GM23338 (cell line): ENCODE measurements around the gene ZNF394. TPM values are rescaled to one million over a fixed set of nuclear protein-coding genes. Genes with fewer than 3 reads are reported as not detected.

Experiments
- ATAC-seq: fragments of 200-7000 bp; cut with Tn5 transposase; 3 replicates; pipeline ENCODE4 v1.9.1; 2020
- DNase-seq: peaks from one replicate; pipeline ENCODE4 v3.0.0-alpha.2; 2015; ENCODE audit warnings: low spot score
- H2AFZ ChIP-seq: fragments of 200-600 bp; sonication (generic); 2 replicates; pipeline ENCODE4 v1.8.0; 2016; ENCODE audit warnings: antibody characterized with exemption, mild to moderate bottlenecking, moderate library complexity
- H3F3A ChIP-seq: fragments of 200-600 bp; sonication (generic); replicated peaks from 2 replicates; pipeline ENCODE4 v1.8.0; 2017; ENCODE audit warnings: antibody characterized with exemption, mixed run types, low read depth
- H3K27ac ChIP-seq: fragments of 200-600 bp; sonication (generic); 2 replicates; pipeline ENCODE4 v1.6.1; 2016; ENCODE audit warnings: low read depth
- H3K27me3 ChIP-seq: fragments of 200-600 bp; sonication (generic); 2 replicates; pipeline ENCODE4 v1.8.0; 2016; ENCODE audit warnings: mild to moderate bottlenecking, mixed run types, moderate library complexity; ENCODE audit not compliant: insufficient read depth
- H3K36me3 ChIP-seq: fragments of 200-600 bp; sonication (generic); 2 replicates; pipeline ENCODE4 v1.8.0; 2016; ENCODE audit warnings: mild to moderate bottlenecking; ENCODE audit not compliant: insufficient read depth
- H3K4me1 ChIP-seq: fragments of 200-600 bp; sonication (generic); 2 replicates; pipeline ENCODE4 v1.8.0; 2016; ENCODE audit warnings: mild to moderate bottlenecking, moderate library complexity; ENCODE audit not compliant: insufficient read depth
- H3K4me2 ChIP-seq: fragments of 200-600 bp; sonication (generic); 2 replicates; pipeline ENCODE4 v1.7.1; 2017; ENCODE audit warnings: mixed run types
- H3K4me3 ChIP-seq: fragments of 200-600 bp; sonication (generic); 2 replicates; pipeline ENCODE4 v1.6.1; 2016; ENCODE audit warnings: mixed run types
- H3K79me2 ChIP-seq: fragments of 200-600 bp; sonication (generic); replicated peaks from 2 replicates; pipeline ENCODE4 v1.8.0; 2017; ENCODE audit warnings: mild to moderate bottlenecking; ENCODE audit not compliant: insufficient read depth
- H3K9me2 ChIP-seq: fragments of 200-600 bp; sonication (generic); 2 replicates; pipeline ENCODE4 v1.8.0; 2017; ENCODE audit not compliant: insufficient read depth
- H4K20me1 ChIP-seq: fragments of 200-600 bp; sonication (generic); replicated peaks from 2 replicates; pipeline ENCODE4 v1.8.0; 2017; ENCODE audit warnings: mild to moderate bottlenecking; ENCODE audit not compliant: insufficient read depth
- H3K27ac Mint-ChIP-seq: 2 replicates; pipeline ENCODE4 v1.8.0; 2020; ENCODE audit warnings: inconsistent platforms, mild to moderate bottlenecking, moderate library complexity, mixed read lengths
- H3K27me3 Mint-ChIP-seq: 3 replicates; pipeline ENCODE4 v1.8.0; 2022; ENCODE audit warnings: low read depth, mild to moderate bottlenecking, moderate library complexity, mixed read lengths, inconsistent platforms; ENCODE audit not compliant: insufficient read depth, poor library complexity
- H3K36me3 Mint-ChIP-seq: 3 replicates; pipeline ENCODE4 v1.8.0; 2021; ENCODE audit warnings: low read depth, mild to moderate bottlenecking, inconsistent platforms, moderate library complexity, mixed read lengths
- H3K4me1 Mint-ChIP-seq: 3 replicates; pipeline ENCODE4 v1.8.0; 2020; ENCODE audit warnings: mild to moderate bottlenecking, inconsistent platforms, mixed read lengths
- H3K4me3 Mint-ChIP-seq: 3 replicates; pipeline ENCODE4 v1.8.0; 2021; ENCODE audit warnings: moderate library complexity, mild to moderate bottlenecking, inconsistent platforms, mixed read lengths
- H3K9me3 Mint-ChIP-seq: 3 replicates; pipeline ENCODE4 v1.8.0; 2020; ENCODE audit warnings: moderate library complexity, mild to moderate bottlenecking, inconsistent platforms, mixed read lengths
- CREB1 ChIP-seq: fragments of 250-450 bp; sonication (Bioruptor Pico); IDR thresholded peaks from 2 replicates; pipeline ENCODE4 v1.5.0; 2020; ENCODE audit warnings: low read depth, mild to moderate bottlenecking, moderate library complexity
- CTCF ChIP-seq, 2 experiments: fragments of 200-600 bp in 1 of 2; sonication (generic) in 1 of 2; conservative IDR thresholded peaks; 2 replicates each; pipeline versions ENCODE4 v1.5.1 to v1.6.1; 2016 to 2017; ENCODE audit warnings: antibody characterized with exemption in 2 of 2, low read depth in 2 of 2, mild to moderate bottlenecking in 2 of 2, moderate library complexity in 1 of 2
- ETS1 ChIP-seq: IDR thresholded peaks from 2 replicates; pipeline ENCODE4 v1.6.1; 2016; ENCODE audit warnings: antibody characterized with exemption
- EZH2 ChIP-seq: fragments of 200-600 bp; sonication (generic); IDR thresholded peaks from one replicate; pipeline ENCODE4 v1.8.0; 2017; ENCODE audit warnings: antibody characterized with exemption, mild to moderate bottlenecking, low read depth; ENCODE audit not compliant: unreplicated experiment
- EZH2phosphoT487 ChIP-seq: fragments of 200-600 bp; sonication (generic); IDR thresholded peaks from one replicate; pipeline ENCODE4 v1.8.1; 2018; ENCODE audit warnings: antibody characterized with exemption; ENCODE audit not compliant: unreplicated experiment
- JUNB ChIP-seq: IDR thresholded peaks from one replicate; pipeline ENCODE4 v1.6.1; 2016; ENCODE audit warnings: antibody characterized with exemption; ENCODE audit not compliant: unreplicated experiment
- NANOG ChIP-seq: IDR thresholded peaks from 2 replicates; pipeline ENCODE4 v1.6.1; 2016; ENCODE audit warnings: antibody characterized with exemption, borderline replicate concordance
- POLR2AphosphoS5 ChIP-seq: IDR thresholded peaks from 2 replicates; pipeline ENCODE4 v1.6.1; 2016; ENCODE audit warnings: antibody characterized with exemption, low read depth
- REST ChIP-seq: IDR thresholded peaks from one replicate; pipeline ENCODE4 v1.6.1; 2018; ENCODE audit warnings: antibody characterized with exemption; ENCODE audit not compliant: unreplicated experiment
- STAT1 ChIP-seq: IDR thresholded peaks from one replicate; pipeline ENCODE4 v1.6.1; 2016; ENCODE audit warnings: antibody characterized with exemption; ENCODE audit not compliant: unreplicated experiment
- ZNF114 ChIP-seq: fragments of 250-450 bp; sonication (Bioruptor Pico); IDR thresholded peaks from 2 replicates; pipeline ENCODE4 v1.5.0; 2020; ENCODE audit warnings: mild to moderate bottlenecking, moderate library complexity
- ZNF331 ChIP-seq: fragments of 250-450 bp; sonication (Bioruptor Pico); IDR thresholded peaks from 2 replicates; pipeline ENCODE4 v1.5.0; 2020; ENCODE audit warnings: low read depth, mild to moderate bottlenecking, moderate library complexity
- polyA plus RNA-seq: library from polyadenylated mRNA; unstranded; fragments of >200 nt; fragmentation: Nextera tagmentation; extraction: Ambion mirVana; gene quantifications from 2 replicates; pipeline ENCODE4 v1.2.1, GENCODE V29; 2016
- total RNA-seq: library from RNA; depleted of rRNA; stranded (reverse); fragments of >200 nt; shearing (Covaris generic); gene quantifications from 2 replicates; pipeline ENCODE4 v1.2.3, GENCODE V29; 2014

Gene ZNF394
- total and polyA plus RNA-seq, 2 experiments from 2014 or later: 12.6 to 26.9 TPM

GRCh38 chr7:99457050-99457649 lies 42.9 kb downstream of the ZNF394 start (continued):
- no peak for TF ChIP-seq CREB1 (CRISPR knock-in tag)
- no peak for TF ChIP-seq ETS1
- TF ChIP-seq EZH2phosphoT487: no peak
- TF ChIP-seq JUNB: no peak
- TF ChIP-seq ZNF331 (CRISPR knock-in tag): no peak
- no peak for TF ChIP-seq CTCF (conservative IDR thresholded peaks at IDR 0.05; ENCODE audit: low read depth in 2 of 2)
- TF ChIP-seq POLR2AphosphoS5: no peak
- TF ChIP-seq REST: no peak
- TF ChIP-seq EZH2: no peak

GRCh38 chr7:99456288-99456687 lies 43.8 kb downstream of the ZNF394 start:
- Histone ChIP-seq H3K36me3 (peaks cover 16% of the 10 kb centered on the region), H3K27ac (peak overlapping the region; percentile 81), H2AFZ (no peak overlapping the region), H3K4me2 (no peak overlapping the region), H3K4me1 (no peaks in the 10 kb centered on the region), H3K4me3 (no peak overlapping the region), H3K27me3 (no peaks in the 10 kb centered on the region), H3F3A (peaks cover 49% of the 10 kb centered on the region), H3K9me2 (no peaks in the 10 kb centered on the region), H3K79me2 (peaks cover 35% of the 10 kb centered on the region), H4K20me1 (peaks cover 30% of the 10 kb centered on the region)
- no peak for DNase-seq
- Mint-ChIP-seq H3K27me3 (peaks cover 26% of the 10 kb centered on the region), H3K4me3 (no peak overlapping the region), H3K4me1 (0 out of 3 replicates have a peak, but pooled peaks cover 4% of the 10 kb centered on the region), H3K9me3 (no peaks in the 10 kb centered on the region), H3K27ac (no peak overlapping the region), H3K36me3 (peaks cover 93% of the 10 kb centered on the region)
- ATAC-seq: no peak
- no peak for TF ChIP-seq JUNB
- no peak for TF ChIP-seq CTCF (conservative IDR thresholded peaks at IDR 0.05; ENCODE audit: low read depth in 2 of 2)
- TF ChIP-seq STAT1: no peak
- TF ChIP-seq ZNF114 (CRISPR knock-in tag): no peak
- TF ChIP-seq ZNF331 (CRISPR knock-in tag): no peak
- TF ChIP-seq CREB1 (CRISPR knock-in tag): no peak
- TF ChIP-seq REST: no peak
- TF ChIP-seq POLR2AphosphoS5: no peak
- no peak for TF ChIP-seq EZH2phosphoT487
- TF ChIP-seq NANOG: no peak
- TF ChIP-seq EZH2: no peak
